H9 (cell line): ENCODE results near the gene CEMIP2. TPM values are rescaled to one million over a fixed set of nuclear protein-coding genes. Genes with fewer than 3 reads are reported as not detected.

Experiments
- DNase-seq: peaks from one replicate; pipeline ENCODE4 v3.0.0-alpha.2; 2017
- H2AFZ ChIP-seq: one replicate; pipeline ENCODE4 v1.6.1; 2013; ENCODE audit warnings: mild to moderate bottlenecking, low read length, control low read depth, moderate library complexity
- H2AK5ac ChIP-seq: 2 replicates; pipeline ENCODE4 v1.6.1; 2013; ENCODE audit warnings: low read length, control low read depth, mixed read lengths; ENCODE audit not compliant: insufficient read length
- H2BK120ac ChIP-seq: one replicate; pipeline ENCODE4 v1.6.1; 2013; ENCODE audit warnings: low read depth, mild to moderate bottlenecking, low read length, control low read depth, inconsistent platforms; ENCODE audit not compliant: poor library complexity, severe bottlenecking
- H2BK12ac ChIP-seq: 2 replicates; pipeline ENCODE4 v1.6.1; 2013; ENCODE audit warnings: low read length, control low read depth, mixed read lengths, low read depth; ENCODE audit not compliant: insufficient read length
- H2BK15ac ChIP-seq: 2 replicates; pipeline ENCODE4 v1.6.1; 2013; ENCODE audit warnings: low read depth, low read length, control low read depth
- H2BK20ac ChIP-seq: one replicate; pipeline ENCODE4 v1.6.1; 2013; ENCODE audit warnings: low read depth, mild to moderate bottlenecking, low read length, control low read depth, inconsistent platforms; ENCODE audit not compliant: poor library complexity, severe bottlenecking
- H2BK5ac ChIP-seq: 2 replicates; pipeline ENCODE4 v1.6.1; 2013; ENCODE audit warnings: low read length, control low read depth, mixed read lengths; ENCODE audit not compliant: insufficient read length
- H3K14ac ChIP-seq: 2 replicates; pipeline ENCODE4 v1.6.1; 2013; ENCODE audit warnings: low read length, control low read depth; ENCODE audit not compliant: insufficient read depth
- H3K18ac ChIP-seq: 2 replicates; pipeline ENCODE4 v1.6.1; 2013; ENCODE audit warnings: low read depth, mild to moderate bottlenecking, mixed read lengths, low read length, control low read depth; ENCODE audit not compliant: insufficient read length
- H3K23ac ChIP-seq: 2 replicates; pipeline ENCODE4 v1.6.1; 2013; ENCODE audit warnings: low read length, control low read depth, mixed read lengths, low read depth; ENCODE audit not compliant: insufficient read length
- H3K23me2 ChIP-seq: 2 replicates; pipeline ENCODE4 v1.6.1; 2013; ENCODE audit warnings: low read depth, mild to moderate bottlenecking, mixed read lengths, low read length, control low read depth; ENCODE audit not compliant: insufficient read length, poor library complexity, severe bottlenecking
- H3K27ac ChIP-seq: 2 replicates; pipeline ENCODE4 v1.5.1; 2013; ENCODE audit warnings: low read length, control low read depth, mixed read lengths, low read depth; ENCODE audit not compliant: insufficient read length
- H3K27me3 ChIP-seq: 2 replicates; pipeline ENCODE4 v1.6.1; 2013; ENCODE audit warnings: low read length, control low read depth, inconsistent platforms; ENCODE audit not compliant: insufficient read depth
- H3K4ac ChIP-seq: 2 replicates; pipeline ENCODE4 v1.6.1; 2013; ENCODE audit warnings: low read depth, mild to moderate bottlenecking, control low read depth, inconsistent platforms, low read length, moderate library complexity
- H3K4me1 ChIP-seq: 2 replicates; pipeline ENCODE4 v1.6.1; 2013; ENCODE audit warnings: low read length, control low read depth, inconsistent platforms; ENCODE audit not compliant: insufficient read depth
- H3K4me2 ChIP-seq: 2 replicates; pipeline ENCODE4 v1.6.1; 2013; ENCODE audit warnings: low read length, control low read depth, mixed read lengths; ENCODE audit not compliant: insufficient read length, insufficient read depth
- H3K56ac ChIP-seq: 2 replicates; pipeline ENCODE4 v1.6.1; 2013; ENCODE audit warnings: low read depth, mild to moderate bottlenecking, mixed read lengths, low read length, control low read depth; ENCODE audit not compliant: insufficient read length
- H3K79me1 ChIP-seq: 2 replicates; pipeline ENCODE4 v1.6.1; 2013; ENCODE audit warnings: low read depth, mild to moderate bottlenecking, moderate library complexity, low read length, control low read depth, inconsistent platforms; ENCODE audit not compliant: insufficient read depth, poor library complexity, severe bottlenecking
- H3K79me2 ChIP-seq: 2 replicates; pipeline ENCODE4 v1.6.1; 2013; ENCODE audit warnings: low read length, control low read depth, inconsistent platforms; ENCODE audit not compliant: insufficient read depth
- H3K9ac ChIP-seq: 2 replicates; pipeline ENCODE4 v1.6.1; 2013; ENCODE audit warnings: low read length, control low read depth, mixed read lengths; ENCODE audit not compliant: insufficient read length; ENCODE audit errors: extremely low read depth
- H3K9me3 ChIP-seq: one replicate; pipeline ENCODE4 v1.6.1; 2013; ENCODE audit warnings: low read depth, low read length, inconsistent platforms; ENCODE audit not compliant: control insufficient read depth
- H3T11ph ChIP-seq: one replicate; pipeline ENCODE4 v1.6.1; 2013; ENCODE audit warnings: mild to moderate bottlenecking, low read length, control low read depth, inconsistent platforms
- H4K20me1 ChIP-seq: one replicate; pipeline ENCODE4 v1.6.1; 2013; ENCODE audit not compliant: control insufficient read depth, insufficient read length, insufficient read depth
- H4K5ac ChIP-seq: 2 replicates; pipeline ENCODE4 v1.6.1; 2013; ENCODE audit warnings: low read depth, mild to moderate bottlenecking, mixed read lengths, low read length, control low read depth; ENCODE audit not compliant: insufficient read length
- H4K8ac ChIP-seq: replicated peaks from 2 replicates; pipeline ENCODE4 v1.6.1; 2013; ENCODE audit warnings: low read length, control low read depth, mixed read lengths, low read depth; ENCODE audit not compliant: insufficient read length
- H4K91ac ChIP-seq: 2 replicates; pipeline ENCODE4 v1.6.1; 2013; ENCODE audit warnings: low read depth, mild to moderate bottlenecking, moderate library complexity, mixed read lengths, low read length, control low read depth; ENCODE audit not compliant: insufficient read length
- H3K27ac Mint-ChIP-seq, 3 experiments: 2 replicates in 2 of 3; 3 replicates in 1 of 3; pipeline ENCODE4 v1.8.0; 2020 to 2021; ENCODE audit warnings: mixed read lengths in 3 of 3, mild to moderate bottlenecking in 1 of 3, moderate library complexity in 1 of 3
- H3K27me3 Mint-ChIP-seq: 2 replicates; pipeline ENCODE4 v1.8.0; 2021; ENCODE audit warnings: low read depth, mild to moderate bottlenecking, moderate library complexity, mixed read lengths
- H3K36me3 Mint-ChIP-seq, 3 experiments: 2 replicates in 2 of 3; 3 replicates in 1 of 3; pipeline ENCODE4 v1.8.0; 2020 to 2021; ENCODE audit warnings: low read depth in 3 of 3, mixed read lengths in 3 of 3; ENCODE audit not compliant: insufficient read depth in 1 of 3
- H3K4me1 Mint-ChIP-seq, 2 experiments: 2 replicates each; pipeline ENCODE4 v1.8.0; 2020; ENCODE audit warnings: mixed read lengths in 2 of 2
- H3K4me3 Mint-ChIP-seq, 2 experiments: 2 replicates in 1 of 2; 3 replicates in 1 of 2; pipeline ENCODE4 v1.8.0; 2020 to 2021; ENCODE audit warnings: mild to moderate bottlenecking in 2 of 2, mixed read lengths in 2 of 2, moderate library complexity in 1 of 2
- H3K9me3 Mint-ChIP-seq, 2 experiments: 2 replicates in 1 of 2; 3 replicates in 1 of 2; pipeline ENCODE4 v1.8.0; 2020; ENCODE audit warnings: mild to moderate bottlenecking in 2 of 2, mixed read lengths in 2 of 2, moderate library complexity in 1 of 2
- CTCF ChIP-seq: fragments of 200-600 bp; sonication (generic); conservative IDR thresholded peaks from 3 replicates; pipeline ENCODE4 v1.8.0; 2021; ENCODE audit warnings: antibody characterized with exemption, mild to moderate bottlenecking
- WGBS: extraction: QIAGEN DNeasy Blood & Tissue Kit; methylation state at CpG from one replicate; pipeline ENCODE4 v1.1.7; 2013; ENCODE audit warnings: missing lambda C conversion rate, low lambda C conversion rate, mixed read lengths; ENCODE audit not compliant: insufficient read length; ENCODE audit errors: extremely low coverage; 5-methylcytosine and 5-hydroxymethylcytosine counted together
- total RNA-seq: library from RNA; stranded (reverse); gene quantifications from 2 replicates; pipeline ENCODE4 v1.2.1, GENCODE V29; 2021

CEMIP2 gene
- total RNA-seq, 1 experiment from 2014 or later, result 77.2 TPM

GRCh38 chr9:71687676-71688075 lies 80.6 kb downstream of the CEMIP2 start:
- Histone ChIP-seq H3K27ac (no peak overlapping the region), H3K4me2 (no peak overlapping the region), H3K9ac (no peak overlapping the region), H3K4me1 (no peaks in the 10 kb centered on the region; the same call in 1 of the 2 replicates), H2AFZ (no peak overlapping the region), H3K9me3 (no peaks in the 10 kb centered on the region), H4K8ac (no peak overlapping the region), H2AK5ac (no peak overlapping the region), H2BK20ac (no peak overlapping the region), H3K18ac (no peak overlapping the region), H3T11ph (no peak overlapping the region), H3K79me1 (no peaks in the 10 kb centered on the region), H2BK12ac (no peak overlapping the region), H2BK5ac (no peak overlapping the region), H3K56ac (no peak overlapping the region), H2BK120ac (no peak overlapping the region), H3K4ac (no peak overlapping the region), H3K27me3 (no peaks in the 10 kb centered on the region), H3K14ac (no peak overlapping the region), H2BK15ac (no peak overlapping the region), H4K5ac (no peak overlapping the region), H3K23ac (no peak overlapping the region), H4K91ac (no peak overlapping the region), H3K23me2 (no peaks in the 10 kb centered on the region), H3K79me2 (no peaks in the 10 kb centered on the region), H4K20me1 (no peaks in the 10 kb centered on the region)
- no peaks in the 10 kb centered on the region for H3K27me3 Mint-ChIP-seq
- H3K4me3 Mint-ChIP-seq, result no peak overlapping the region
- H3K36me3 Mint-ChIP-seq, result peaks cover 37 to 71% (median 63%) of the 10 kb centered on the region in 3 experiments
- no peak for DNase-seq
- H3K27ac Mint-ChIP-seq, result no peak overlapping the region
- no CpG with 5 or more reads among the region's 1 CpG for WGBS
- TF ChIP-seq CTCF, result no peak
- H3K9me3 Mint-ChIP-seq, result no peaks in the 10 kb centered on the region
- H3K4me1 Mint-ChIP-seq, result peaks cover 26 to 29% of the 10 kb centered on the region in 2 experiments
